Esophagus (tissue), 2 donors: ENCODE results near the gene NOL12. TPM values are rescaled to one million over a fixed set of nuclear protein-coding genes. Genes with fewer than 3 reads are reported as not detected.
A peak's percentile ranks its signal among the peaks of the same experiment; 100 is the strongest.
"Not testable (repeated sequence)": the region's sequence is repeated elsewhere in the genome, so short reads cannot be mapped to it uniquely, and the experiment has no call there.

Source experiments
- H3K27ac ChIP-seq, 2 donors: one replicate each; pipeline ENCODE4 v1.5.1; 2013; ENCODE audit warnings: low read depth in 2 of 2, mild to moderate bottlenecking in 2 of 2, inconsistent platforms in 1 of 2, low read length in 1 of 2, moderate library complexity in 1 of 2
- H3K27me3 ChIP-seq, 2 donors: one replicate each; pipeline ENCODE4 v1.6.1; 2013; ENCODE audit warnings: low read length in 2 of 2, control low read depth in 1 of 2, mild to moderate bottlenecking in 1 of 2; ENCODE audit not compliant: insufficient read depth in 2 of 2, control insufficient read depth in 1 of 2
- H3K36me3 ChIP-seq, 2 donors: one replicate each; pipeline ENCODE4 v1.6.1; 2013; ENCODE audit warnings: low read length in 1 of 2; ENCODE audit not compliant: control insufficient read depth in 2 of 2, insufficient read depth in 2 of 2
- H3K4me1 ChIP-seq, 2 donors: one replicate each; pipeline ENCODE4 v1.6.1; 2013; ENCODE audit warnings: low read length in 1 of 2; ENCODE audit not compliant: control insufficient read depth in 2 of 2, insufficient read depth in 2 of 2
- H3K4me3 ChIP-seq, 2 donors: one replicate each; pipeline ENCODE4 v1.5.1; 2013; ENCODE audit warnings: low read length in 2 of 2, mild to moderate bottlenecking in 2 of 2, low read depth in 1 of 2, moderate library complexity in 1 of 2
- H3K9me3 ChIP-seq, 2 donors: one replicate each; pipeline ENCODE4 v1.6.1; 2013; ENCODE audit warnings: mild to moderate bottlenecking in 2 of 2, low read depth in 1 of 2, low read length in 1 of 2, moderate library complexity in 1 of 2; ENCODE audit not compliant: control insufficient read depth in 2 of 2, insufficient read depth in 1 of 2
- WGBS, 2 donors: extraction: QIAGEN DNeasy Blood & Tissue Kit; methylation state at CpG; one replicate each; pipeline ENCODE4 v1.1.7; 2013; 5-methylcytosine and 5-hydroxymethylcytosine counted together
- polyA plus RNA-seq, 2 donors: library from polyadenylated mRNA; stranded (reverse); fragments of 200-250 nt; gene quantifications; one replicate each; pipeline ENCODE4 v1.2.3, GENCODE V29; 2013
- donor health status: healthy with polysubstance abuse.
- donor health status: Bipolar disorder and iron deficiency.

Gene NOL12
- polyA plus RNA-seq, 2 donors: 35.2 to 43.3 TPM

GRCh38 chr22:37643225-37643847 lies 42.8 kb upstream of the NOL12 start:
- Histone ChIP-seq H3K36me3 (peaks cover 0 to 33% of the 10 kb centered on the region in 2 donors), H3K27me3 (no peaks in the 10 kb centered on the region), H3K27ac (peak overlapping the region in 1 of 2 donors; percentile 51), H3K9me3 (no peaks in the 10 kb centered on the region), H3K4me1 (peaks cover 0 to 24% of the 10 kb centered on the region in 2 donors), H3K4me3 (no peak overlapping the region)
- 22 to 23% methylated on average over 9 of the region's 9 CpGs for WGBS, 2 donors

GRCh38 chr22:37647317-37647716 lies 38.8 kb upstream of the NOL12 start:
- Histone ChIP-seq H3K27me3 (no peaks in the 10 kb centered on the region), H3K4me3 (no peak overlapping the region), H3K4me1 (peaks cover 0 to 9% of the 10 kb centered on the region in 2 donors), H3K9me3 (no peaks in the 10 kb centered on the region), H3K36me3 (peaks cover 0 to 46% of the 10 kb centered on the region in 2 donors), H3K27ac (peak overlapping the region; percentile 13 to 85)
- WGBS, 2 donors: 90 to 94% methylated on average over 8 to 9 of the region's 9 CpGs

GRCh38 chr22:37647928-37648327 lies 38.2 kb upstream of the NOL12 start:
- H3K36me3 ChIP-seq: peaks cover 0 to 44% of the 10 kb centered on the region in 2 donors
- no peaks in the 10 kb centered on the region for H3K27me3 ChIP-seq
- H3K9me3 ChIP-seq: no peaks in the 10 kb centered on the region
- no peak overlapping the region for H3K4me3 ChIP-seq
- peak overlapping the region; percentile 80 to 82 for H3K27ac ChIP-seq
- peaks cover 0 to 8% of the 10 kb centered on the region in 2 donors for H3K4me1 ChIP-seq
- WGBS, 2 donors: 50% methylated on average over 9 of the region's 9 CpGs

GRCh38 chr22:37650463-37651136 lies 35.5 kb upstream of the NOL12 start:
- Histone ChIP-seq H3K27me3 (no peaks in the 10 kb centered on the region), H3K4me3 (no peak overlapping the region), H3K36me3 (peaks cover 4 to 39% of the 10 kb centered on the region in 2 donors), H3K9me3 (no peaks in the 10 kb centered on the region), H3K27ac (no peak overlapping the region), H3K4me1 (peaks cover 0 to 3% of the 10 kb centered on the region in 2 donors)
- WGBS, 2 donors: 94 to 96% methylated on average over 17 of the region's 17 CpGs

- 81 to 89% methylated on average over 14 of the region's 14 CpGs for WGBS, 2 donors
- H3K4me1 ChIP-seq: peaks cover 0 to 7% of the 10 kb centered on the region in 2 donors
- H3K9me3 ChIP-seq: no peaks in the 10 kb centered on the region
- H3K36me3 ChIP-seq: peaks cover 4 to 26% of the 10 kb centered on the region in 2 donors
- no peak overlapping the region for H3K4me3 ChIP-seq
- no peak overlapping the region for H3K27ac ChIP-seq
- H3K27me3 ChIP-seq: no peaks in the 10 kb centered on the region
Observed at GRCh38 chr22:37654563-37655251, 31.4 kb upstream of the NOL12 start.

- Histone ChIP-seq H3K9me3 (no peaks in the 10 kb centered on the region), H3K4me1 (peaks cover 0 to 10% of the 10 kb centered on the region in 2 donors), H3K36me3 (peaks cover 4 to 22% of the 10 kb centered on the region in 2 donors), H3K27ac (no peak overlapping the region), H3K27me3 (no peaks in the 10 kb centered on the region), H3K4me3 (no peak overlapping the region)
- WGBS, 2 donors: 73 to 84% methylated on average over 9 to 17 of the region's 17 CpGs
Observed at GRCh38 chr22:37655252-37655563, 30.9 kb upstream of the NOL12 start.

- H3K27me3 ChIP-seq, H3K27ac ChIP-seq, H3K4me3 ChIP-seq, H3K9me3 ChIP-seq: not testable (repeated sequence)
- Histone ChIP-seq H3K4me1 (peaks cover 0 to 17% of the 10 kb centered on the region in 2 donors), H3K36me3 (peaks cover 4 to 13% of the 10 kb centered on the region in 2 donors)
- 95% methylated on average over 4 of the region's 4 CpGs for WGBS, 2 donors
Observed at GRCh38 chr22:37656583-37656982, 29.6 kb upstream of the NOL12 start.

GRCh38 chr22:37657590-37658132 lies 28.5 kb upstream of the NOL12 start:
- H3K9me3 ChIP-seq: no peaks in the 10 kb centered on the region
- H3K27ac ChIP-seq: peak overlapping the region; percentile 75 to 90
- 6 to 8% methylated on average over 6 of the region's 6 CpGs for WGBS, 2 donors
- H3K4me3 ChIP-seq: peak overlapping the region in 1 of 2 donors; percentile 47
- peaks cover 4 to 10% of the 10 kb centered on the region in 2 donors for H3K36me3 ChIP-seq
- no peaks in the 10 kb centered on the region for H3K27me3 ChIP-seq
- peaks cover 0 to 17% of the 10 kb centered on the region in 2 donors for H3K4me1 ChIP-seq

GRCh38 chr22:37658133-37659065 lies 27.7 kb upstream of the NOL12 start, which contains the start of gene PDXP:
Gene PDXP, plus strand, starts transcription at chr22:37658723. Its CDS starts 60 bp downstream, at chr22:37658783.
- WGBS, 2 donors: 0 to 1% methylated on average over 73 to 101 of the region's 101 CpGs
- peaks cover 2 to 5% of the 10 kb centered on the region in 2 donors for H3K36me3 ChIP-seq
- H3K4me1 ChIP-seq: peaks cover 0 to 17% of the 10 kb centered on the region in 2 donors
- no peaks in the 10 kb centered on the region for H3K9me3 ChIP-seq
- peak within 1 kb of the TSS; percentile 75 to 90 for H3K27ac ChIP-seq
- H3K4me3 ChIP-seq: peak within 1 kb of the TSS; percentile 47 to 62
- no peaks in the 10 kb centered on the region for H3K27me3 ChIP-seq
